Measurements from ENCODE around the gene NAV3.

- TF ChIP-seq CTCF (IDR thresholded peaks at IDR 0.05; ENCODE audit: low read depth, low read length, missing input control) (no peak), REST (IDR thresholded peaks at IDR 0.05) (no peak), JUND (IDR thresholded peaks at IDR 0.05) (no peak), RAD21 (IDR thresholded peaks at IDR 0.05) (no peak), RXRA (IDR thresholded peaks at IDR 0.05) (no peak), HNF4G (IDR thresholded peaks at IDR 0.05) (no peak), MAX (IDR thresholded peaks at IDR 0.05) (no peak), EGR1 (IDR thresholded peaks at IDR 0.05; ENCODE audit: low read depth in 2 of 2) (no peak)
These were observed 287.8 kb downstream of the NAV3 start for GRCh38 chr12:78118486-78118885.
